Gastrocnemius medialis (tissue), 4 donors: ENCODE data around the gene ANAPC16. TPM values are rescaled to one million over a fixed set of nuclear protein-coding genes. Genes with fewer than 3 reads are reported as not detected.

Experiments
- ATAC-seq, 2 donors: fragments of 150-250 bp; one replicate each; pipeline ENCODE4 v1.9.1; 2016
- DNase-seq, 2 donors: peaks; one replicate each; pipeline ENCODE4 v3.0.0-alpha.2; 2019
- H3K27ac ChIP-seq, 4 donors: fragments of 200-600 bp; sonication (generic); 1 replicate in 1 of 4; 2 replicates in 3 of 4; pipeline ENCODE4 v1.5.1; 2016 to 2018; ENCODE audit warnings: mild to moderate bottlenecking in 2 of 4, moderate library complexity in 1 of 4
- H3K27me3 ChIP-seq, 3 donors: fragments of 200-600 bp; sonication (generic) in 2 of 3; 1 replicate in 1 of 3; 2 replicates in 2 of 3; pipeline versions ENCODE4 v1.5.1 to v1.6.0; 2016 to 2019; ENCODE audit warnings: mild to moderate bottlenecking in 1 of 3, moderate library complexity in 1 of 3
- H3K36me3 ChIP-seq, 2 donors: fragments of 200-600 bp; sonication (generic) in 1 of 2; one replicate each; pipeline ENCODE4 v1.5.1; 2017 to 2018
- H3K4me1 ChIP-seq, 2 donors: fragments of 200-600 bp; sonication (generic) in 1 of 2; one replicate each; pipeline ENCODE4 v1.5.1; 2016 to 2017; ENCODE audit warnings: mild to moderate bottlenecking in 2 of 2
- H3K4me3 ChIP-seq, 4 donors: fragments of 200-600 bp; sonication (generic) in 3 of 4; 1 replicate in 1 of 4; 2 replicates in 3 of 4; pipeline ENCODE4 v1.5.1; 2016 to 2019; ENCODE audit warnings: mild to moderate bottlenecking in 2 of 4
- H3K9me3 ChIP-seq, 3 donors: fragments of 200-600 bp; sonication (generic) in 2 of 3; 1 replicate in 1 of 3; 2 replicates in 2 of 3; pipeline ENCODE4 v1.5.1; 2016 to 2019
- CTCF ChIP-seq, 5 experiments: fragments of 450-650 bp in 3 of 5; fragments of 200-600 bp in 2 of 5; sonication (generic) in 2 of 5; IDR thresholded peaks in 4 of 5; conservative IDR thresholded peaks in 1 of 5; 1 replicate in 4 of 5; 2 replicates in 1 of 5; pipeline ENCODE4 v1.5.1; 2016 to 2019; ENCODE audit warnings: antibody characterized with exemption in 5 of 5, mild to moderate bottlenecking in 3 of 5, moderate library complexity in 3 of 5
- POLR2A ChIP-seq, 2 donors: fragments of 450-650 bp; IDR thresholded peaks; one replicate each; pipeline ENCODE4 v1.6.1; 2017; ENCODE audit warnings: antibody characterized with exemption in 2 of 2, mild to moderate bottlenecking in 2 of 2, moderate library complexity in 2 of 2
- in situ Hi-C, 4 donors: fragments of 200-750 bp; cut with MboI; loops; one replicate each; pipeline versions ENCODE4 v1.15.0 to v1.8.0; 2017; ENCODE audit warnings: low sequenced_read_pairs in 4 of 4
- intact Hi-C: fragments of 100-400 bp; cut with DNase I; formaldehyde crosslinking; loops from one replicate; pipeline ENCODE4 v1.15.1; 2023; ENCODE audit warnings: low total_unique reads
- total RNA-seq, 4 donors: library from RNA; depleted of rRNA; stranded (reverse); fragments of >200 nt; gene quantifications; one replicate each; pipeline versions ENCODE4 v1.1.0 to v1.2.3, GENCODE V29; 2016

ANAPC16 gene
- total RNA-seq, 4 donors from 2014 or later: 70.9 to 168 (median 105) TPM

- in situ Hi-C loops: no loop called here
- H3K36me3 ChIP-seq: no peaks in the 10 kb centered on the region
- intact Hi-C loops: no loop called here
- no peaks in the 10 kb centered on the region for H3K9me3 ChIP-seq
- H3K27ac ChIP-seq: no peak overlapping the region
- TF ChIP-seq CTCF (IDR thresholded peaks at IDR 0.05 in 4 of 5, conservative IDR thresholded peaks at IDR 0.05 in 1 of 5) (no peak), POLR2A (IDR thresholded peaks at IDR 0.05) (no peak)
- peaks cover 13 to 15% of the 10 kb centered on the region in 2 donors for H3K4me1 ChIP-seq
- H3K4me3 ChIP-seq: no peak overlapping the region
- ATAC-seq (no peak), DNase-seq (no peak)
- no peaks in the 10 kb centered on the region for H3K27me3 ChIP-seq
Measured at GRCh38 chr10:72283131-72283530, 67.3 kb downstream of the ANAPC16 start.

Other genes with a start within 250 kb of the ANAPC16 start
- 1 to 10 TPM; 3.4 to 6.7 (median 5.3) TPM for gene SPOCK2, start 127.5 kb upstream of the ANAPC16 start, total RNA-seq
- gene ASCC1, start 264 bp downstream of the ANAPC16 start, total RNA-seq: 10 to 100 TPM; 26.1 to 31.1 (median 29.6) TPM
- gene DDIT4, start 57.9 kb downstream of the ANAPC16 start, total RNA-seq: 100 to 1,000 TPM; 296 to 667 (median 319) TPM
- 10 to 100 TPM; 35.8 to 49.7 (median 39.0) TPM for gene DNAJB12, start 138.9 kb downstream of the ANAPC16 start, total RNA-seq